Panc1 (cell line): ENCODE measurements around the gene CCDC127.

Experiments
- POLR2AphosphoS5 ChIP-seq: IDR thresholded peaks from 2 replicates; pipeline ENCODE4 v1.6.1; 2012; ENCODE audit warnings: mild to moderate bottlenecking, low read depth, low read length, moderate library complexity
- SIN3A ChIP-seq: IDR thresholded peaks from 2 replicates; pipeline ENCODE4 v1.6.1; 2012; ENCODE audit warnings: low read depth, mild to moderate bottlenecking, low read length, moderate library complexity, borderline replicate concordance; ENCODE audit not compliant: insufficient read depth
- TCF7L2 ChIP-seq: IDR thresholded peaks from 2 replicates; pipeline ENCODE4 v1.6.1; 2011; ENCODE audit warnings: mild to moderate bottlenecking, low read depth, low read length, inconsistent platforms
- TF ChIP-seq, protein P1 (sequence below): fragments of 450-650 bp; IDR thresholded peaks from 2 replicates; pipeline ENCODE4 v1.5.1; 2017; ENCODE audit warnings: mild to moderate bottlenecking
- TF ChIP-seq, protein P2 (sequence below), 2 experiments: IDR thresholded peaks; 2 replicates each; pipeline ENCODE4 v1.6.1; 2011 to 2012; ENCODE audit warnings: low read depth in 2 of 2, control low read depth in 1 of 2, low read length in 1 of 2, mild to moderate bottlenecking in 1 of 2, moderate library complexity in 1 of 2; ENCODE audit not compliant: insufficient read depth in 1 of 2

GRCh38 chr5:192970-193831, 24.8 kb downstream of the CCDC127 start:
- TF ChIP-seq, protein P1, sequence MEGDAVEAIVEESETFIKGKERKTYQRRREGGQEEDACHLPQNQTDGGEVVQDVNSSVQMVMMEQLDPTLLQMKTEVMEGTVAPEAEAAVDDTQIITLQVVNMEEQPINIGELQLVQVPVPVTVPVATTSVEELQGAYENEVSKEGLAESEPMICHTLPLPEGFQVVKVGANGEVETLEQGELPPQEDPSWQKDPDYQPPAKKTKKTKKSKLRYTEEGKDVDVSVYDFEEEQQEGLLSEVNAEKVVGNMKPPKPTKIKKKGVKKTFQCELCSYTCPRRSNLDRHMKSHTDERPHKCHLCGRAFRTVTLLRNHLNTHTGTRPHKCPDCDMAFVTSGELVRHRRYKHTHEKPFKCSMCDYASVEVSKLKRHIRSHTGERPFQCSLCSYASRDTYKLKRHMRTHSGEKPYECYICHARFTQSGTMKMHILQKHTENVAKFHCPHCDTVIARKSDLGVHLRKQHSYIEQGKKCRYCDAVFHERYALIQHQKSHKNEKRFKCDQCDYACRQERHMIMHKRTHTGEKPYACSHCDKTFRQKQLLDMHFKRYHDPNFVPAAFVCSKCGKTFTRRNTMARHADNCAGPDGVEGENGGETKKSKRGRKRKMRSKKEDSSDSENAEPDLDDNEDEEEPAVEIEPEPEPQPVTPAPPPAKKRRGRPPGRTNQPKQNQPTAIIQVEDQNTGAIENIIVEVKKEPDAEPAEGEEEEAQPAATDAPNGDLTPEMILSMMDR = no peak
- TF ChIP-seq SIN3A (no peak), POLR2AphosphoS5 (no peak), TCF7L2 (no peak)
- TF ChIP-seq, protein P2, sequence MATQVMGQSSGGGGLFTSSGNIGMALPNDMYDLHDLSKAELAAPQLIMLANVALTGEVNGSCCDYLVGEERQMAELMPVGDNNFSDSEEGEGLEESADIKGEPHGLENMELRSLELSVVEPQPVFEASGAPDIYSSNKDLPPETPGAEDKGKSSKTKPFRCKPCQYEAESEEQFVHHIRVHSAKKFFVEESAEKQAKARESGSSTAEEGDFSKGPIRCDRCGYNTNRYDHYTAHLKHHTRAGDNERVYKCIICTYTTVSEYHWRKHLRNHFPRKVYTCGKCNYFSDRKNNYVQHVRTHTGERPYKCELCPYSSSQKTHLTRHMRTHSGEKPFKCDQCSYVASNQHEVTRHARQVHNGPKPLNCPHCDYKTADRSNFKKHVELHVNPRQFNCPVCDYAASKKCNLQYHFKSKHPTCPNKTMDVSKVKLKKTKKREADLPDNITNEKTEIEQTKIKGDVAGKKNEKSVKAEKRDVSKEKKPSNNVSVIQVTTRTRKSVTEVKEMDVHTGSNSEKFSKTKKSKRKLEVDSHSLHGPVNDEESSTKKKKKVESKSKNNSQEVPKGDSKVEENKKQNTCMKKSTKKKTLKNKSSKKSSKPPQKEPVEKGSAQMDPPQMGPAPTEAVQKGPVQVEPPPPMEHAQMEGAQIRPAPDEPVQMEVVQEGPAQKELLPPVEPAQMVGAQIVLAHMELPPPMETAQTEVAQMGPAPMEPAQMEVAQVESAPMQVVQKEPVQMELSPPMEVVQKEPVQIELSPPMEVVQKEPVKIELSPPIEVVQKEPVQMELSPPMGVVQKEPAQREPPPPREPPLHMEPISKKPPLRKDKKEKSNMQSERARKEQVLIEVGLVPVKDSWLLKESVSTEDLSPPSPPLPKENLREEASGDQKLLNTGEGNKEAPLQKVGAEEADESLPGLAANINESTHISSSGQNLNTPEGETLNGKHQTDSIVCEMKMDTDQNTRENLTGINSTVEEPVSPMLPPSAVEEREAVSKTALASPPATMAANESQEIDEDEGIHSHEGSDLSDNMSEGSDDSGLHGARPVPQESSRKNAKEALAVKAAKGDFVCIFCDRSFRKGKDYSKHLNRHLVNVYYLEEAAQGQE (IDR thresholded peaks at IDR 0.05; ENCODE audit: insufficient read depth in 1 of 2, low read depth in 2 of 2, low read length in 1 of 2) = no peak
